IMR-90 (cell line): ENCODE results near the gene SMARCD1. TPM values are rescaled to one million over a fixed set of nuclear protein-coding genes. Genes with fewer than 3 reads are reported as not detected.

Experiments used
- ATAC-seq: fragments of 200-7000 bp; cut with Tn5 transposase; 2 replicates; pipeline ENCODE4 v1.9.1; 2020; ENCODE audit warnings: low read depth, mild to moderate bottlenecking, moderate library complexity
- BruUV-seq: library from RNA; stranded (reverse); fragments of 400-500 nt; replicated peaks from 2 replicates; lab custom pipeline; 2021; lab: Mats Ljungman, UMichigan
- CTCF ChIA-PET: fragments of 300-600 bp; formaldehyde crosslinking; extraction: SDS; loops from one replicate; lab custom pipeline; 2021; ENCODE audit warnings: antibody characterized with exemption; lab: Yijun Ruan, JAX
- POLR2A ChIA-PET: fragments of 300-600 bp; sonication (Branson Sonifier 250); formaldehyde crosslinking; loops from one replicate; lab custom pipeline; 2022; ENCODE audit warnings: antibody characterized with exemption; ENCODE audit not compliant: unreplicated experiment; lab: Charles Lee
- DNase-seq: peaks from one replicate; pipeline ENCODE4 v3.0.0; 2013
- H2AFZ ChIP-seq: replicated peaks from 2 replicates; pipeline ENCODE3; 2013; ENCODE audit warnings: low read length, mild to moderate bottlenecking; ENCODE audit not compliant: poor library complexity
- H2AK5ac ChIP-seq: 2 replicates; pipeline ENCODE4 v1.6.1; 2013; ENCODE audit warnings: low read depth, low read length, inconsistent platforms
- H2AK9ac ChIP-seq: replicated peaks from 2 replicates; pipeline ENCODE3; 2013; ENCODE audit warnings: mild to moderate bottlenecking, low read depth, low read length, moderate library complexity; ENCODE audit not compliant: poor library complexity
- H2BK120ac ChIP-seq: 2 replicates; pipeline ENCODE4 v1.6.1; 2013; ENCODE audit warnings: low read depth, low read length, inconsistent platforms
- H2BK15ac ChIP-seq: 3 replicates; pipeline ENCODE4 v1.6.1; 2013; ENCODE audit warnings: low read depth, low read length, inconsistent platforms
- H2BK20ac ChIP-seq: 2 replicates; pipeline ENCODE4 v1.6.1; 2013; ENCODE audit warnings: low read depth, mild to moderate bottlenecking, inconsistent platforms, low read length, moderate library complexity
- H2BK5ac ChIP-seq: 2 replicates; pipeline ENCODE4 v1.6.1; 2013; ENCODE audit warnings: mild to moderate bottlenecking, low read depth, low read length, inconsistent platforms; ENCODE audit not compliant: poor library complexity, severe bottlenecking
- H3K14ac ChIP-seq: replicated peaks from 2 replicates; pipeline ENCODE4 v1.6.1; 2013; ENCODE audit warnings: low read depth, low read length, inconsistent platforms
- H3K18ac ChIP-seq: 2 replicates; pipeline ENCODE4 v1.6.1; 2013; ENCODE audit warnings: low read depth, low read length, control low read depth
- H3K23ac ChIP-seq: 2 replicates; pipeline ENCODE4 v1.6.1; 2013; ENCODE audit warnings: low read depth, low read length, inconsistent platforms
- H3K27ac ChIP-seq: 2 replicates; pipeline ENCODE4 v1.5.1; 2013; ENCODE audit warnings: mild to moderate bottlenecking, control low read depth, low read length; ENCODE audit not compliant: insufficient read depth
- H3K27me3 ChIP-seq: 2 replicates; pipeline ENCODE4 v1.6.1; 2013; ENCODE audit warnings: low read length; ENCODE audit not compliant: control insufficient read depth, insufficient read depth
- H3K36me3 ChIP-seq: 2 replicates; pipeline ENCODE4 v1.6.1; 2013; ENCODE audit warnings: low read length, mixed read lengths; ENCODE audit not compliant: control insufficient read depth, insufficient read depth
- H3K4ac ChIP-seq: 2 replicates; pipeline ENCODE4 v1.6.1; 2013; ENCODE audit warnings: low read depth, low read length, inconsistent platforms
- H3K4me1 ChIP-seq: 2 replicates; pipeline ENCODE4 v1.6.1; 2013; ENCODE audit warnings: low read length, mixed read lengths; ENCODE audit not compliant: control insufficient read depth, insufficient read depth
- H3K4me2 ChIP-seq: 2 replicates; pipeline ENCODE4 v1.6.1; 2013; ENCODE audit warnings: low read depth, mild to moderate bottlenecking, control low read depth, low read length, moderate library complexity
- H3K4me3 ChIP-seq: 2 replicates; pipeline ENCODE4 v1.5.1; 2013; ENCODE audit warnings: low read depth, mild to moderate bottlenecking, control low read depth, low read length, moderate library complexity; ENCODE audit not compliant: insufficient read depth
- H3K56ac ChIP-seq: 2 replicates; pipeline ENCODE4 v1.6.1; 2013; ENCODE audit warnings: low read length, inconsistent platforms; ENCODE audit not compliant: insufficient read depth; ENCODE audit errors: extremely low read depth
- H3K79me1 ChIP-seq, 2 experiments: 2 replicates each; pipeline ENCODE4 v1.6.1; 2013; ENCODE audit warnings: low read length in 2 of 2, inconsistent platforms in 1 of 2, low read depth in 1 of 2
- H3K9ac ChIP-seq: 2 replicates; pipeline ENCODE4 v1.6.1; 2013; ENCODE audit warnings: low read depth, low read length, control low read depth
- H3K9me1 ChIP-seq: 2 replicates; pipeline ENCODE4 v1.6.1; 2013; ENCODE audit warnings: low read length, inconsistent platforms; ENCODE audit not compliant: insufficient read depth
- H3K9me3 ChIP-seq: 2 replicates; pipeline ENCODE4 v1.6.1; 2013; ENCODE audit warnings: low read length; ENCODE audit not compliant: control insufficient read depth, insufficient read depth
- H4K20me1 ChIP-seq: 2 replicates; pipeline ENCODE4 v1.6.1; 2013; ENCODE audit warnings: low read length, inconsistent platforms; ENCODE audit not compliant: insufficient read depth
- H4K5ac ChIP-seq: 2 replicates; pipeline ENCODE4 v1.6.1; 2013; ENCODE audit warnings: mild to moderate bottlenecking, low read depth, low read length, control low read depth
- H4K8ac ChIP-seq, 2 experiments: 2 replicates each; pipeline ENCODE4 v1.6.1; 2013; ENCODE audit warnings: low read depth in 2 of 2, low read length in 2 of 2, control low read depth in 1 of 2, inconsistent platforms in 1 of 2
- H4K91ac ChIP-seq: 2 replicates; pipeline ENCODE4 v1.6.1; 2013; ENCODE audit warnings: low read depth, low read length, inconsistent platforms; ENCODE audit not compliant: insufficient read depth
- BHLHE40 ChIP-seq: fragments of 150-350 bp; IDR thresholded peaks from 2 replicates; pipeline ENCODE4 v1.6.1; 2016; ENCODE audit warnings: mild to moderate bottlenecking, low read depth, low read length
- CEBPB ChIP-seq: IDR thresholded peaks from 2 replicates; pipeline ENCODE4 v1.6.1; 2012; ENCODE audit warnings: low read depth, low read length, improper control_type of control experiment
- CHD1 ChIP-seq: IDR thresholded peaks from 2 replicates; pipeline ENCODE4 v1.6.1; 2012; ENCODE audit warnings: low read depth, low read length, improper control_type of control experiment
- ELK1 ChIP-seq: fragments of 150-350 bp; IDR thresholded peaks from 2 replicates; pipeline ENCODE4 v1.6.1; 2016; ENCODE audit warnings: low read depth, mild to moderate bottlenecking, low read length, moderate library complexity, borderline replicate concordance
- FOS ChIP-seq: fragments of 150-350 bp; IDR thresholded peaks from 2 replicates; pipeline ENCODE4 v1.6.1; 2016; ENCODE audit warnings: low read depth, low read length
- MAFK ChIP-seq: IDR thresholded peaks from 2 replicates; pipeline ENCODE4 v1.6.1; 2012; ENCODE audit warnings: low read depth, low read length, improper control_type of control experiment
- MAZ ChIP-seq: IDR thresholded peaks from 2 replicates; pipeline ENCODE4 v1.6.1; 2012; ENCODE audit warnings: low read depth, mild to moderate bottlenecking, low read length, improper control_type of control experiment, moderate library complexity, borderline replicate concordance
- MXI1 ChIP-seq: IDR thresholded peaks from 2 replicates; pipeline ENCODE4 v1.6.1; 2012; ENCODE audit warnings: low read depth, mild to moderate bottlenecking, low read length, moderate library complexity, borderline replicate concordance
- NFE2L2 ChIP-seq: fragments of 150-350 bp; IDR thresholded peaks from 2 replicates; pipeline ENCODE4 v1.6.1; 2016; ENCODE audit warnings: low read depth, mild to moderate bottlenecking, low read length
- POLR2A ChIP-seq: IDR thresholded peaks from 2 replicates; pipeline ENCODE4 v1.6.1; 2012; ENCODE audit warnings: mild to moderate bottlenecking, low read depth, low read length
- RAD21 ChIP-seq: IDR thresholded peaks from 2 replicates; pipeline ENCODE4 v1.6.1; 2012; ENCODE audit warnings: low read length, improper control_type of control experiment
- RCOR1 ChIP-seq: IDR thresholded peaks from 2 replicates; pipeline ENCODE4 v1.6.1; 2012; ENCODE audit warnings: mild to moderate bottlenecking, low read length, improper control_type of control experiment; ENCODE audit not compliant: insufficient replicate concordance
- RFX5 ChIP-seq: IDR thresholded peaks from 2 replicates; pipeline ENCODE4 v1.8.0; 2012; ENCODE audit warnings: low read depth, mild to moderate bottlenecking, low read length, moderate library complexity
- SMC3 ChIP-seq: fragments of 150-350 bp; IDR thresholded peaks from 2 replicates; pipeline ENCODE4 v1.6.1; 2016; ENCODE audit warnings: low read depth, mild to moderate bottlenecking, antibody characterized with exemption, low read length, moderate library complexity
- WGBS, 2 experiments: methylation state at CpG; one replicate each; pipeline versions ENCODE4 v1.1.5 to v1.1.7; 2013; ENCODE audit warnings: missing lambda C conversion rate in 2 of 2; ENCODE audit not compliant: insufficient read length in 1 of 2; ENCODE audit errors: extremely low coverage in 2 of 2; 5-methylcytosine and 5-hydroxymethylcytosine counted together
- dilution Hi-C: fragments of 300-500 bp; cut with HindIII; formaldehyde crosslinking; loops from one replicate; pipeline ENCODE4 v1.14.3; 2018; ENCODE audit warnings: low sequenced_read_pairs; ENCODE audit not compliant: unreplicated experiment
- in situ Hi-C: fragments of 300-500 bp; cut with MboI; formaldehyde crosslinking; loops from 3 replicates; pipeline ENCODE4 v1.14.3; 2019; ENCODE audit warnings: low sequenced_read_pairs, inconsistent platforms, mixed read lengths
- intact Hi-C: fragments of 100-400 bp; cut with micrococcal nuclease; formaldehyde crosslinking; loops from 2 replicates; pipeline ENCODE4 v1.10.0; 2022
- polyA plus RNA-seq, 3 experiments: library from polyadenylated mRNA; depleted of rRNA; stranded (reverse); fragments of >200 nt; gene quantifications; 2 replicates each; pipeline ENCODE4 v1.2.3, GENCODE V29; 2012; ENCODE audit warnings: low replicate concordance in 1 of 3
- total RNA-seq: library from RNA; depleted of rRNA; stranded (reverse); fragments of >200 nt; gene quantifications from 2 replicates; pipeline ENCODE4 v1.2.3, GENCODE V29; 2012
- TF ChIP-seq, protein P1 (sequence below): fragments of 150-350 bp; IDR thresholded peaks from 2 replicates; pipeline ENCODE4 v1.6.1; 2017; ENCODE audit warnings: mild to moderate bottlenecking, antibody characterized with exemption, low read length, low read depth
- TF ChIP-seq, protein P2 (sequence below): conservative IDR thresholded peaks from 2 replicates; pipeline ENCODE4 v1.5.1; 2012; ENCODE audit warnings: mild to moderate bottlenecking, low read depth, low read length, improper control_type of control experiment

The SMARCD1 gene
- total and polyA plus RNA-seq, 2 of the 4 experiments (the other 2 are of a cell fraction): 28.1 to 47.9 TPM

- no TSS peak for BruUV-seq
- H3K56ac ChIP-seq: no peak overlapping the region
Observed at GRCh38 chr12:50090391-50090790, 5.2 kb downstream of the SMARCD1 start.

More at GRCh38 chr12:50090391-50090790, 5.2 kb downstream of the SMARCD1 start:
- H3K27me3 ChIP-seq: no peaks in the 10 kb centered on the region
- no peak overlapping the region for H4K8ac ChIP-seq
- ChIA-PET POLR2A (no interaction called here), CTCF (no interaction called here)
- no peak overlapping the region for H2BK20ac ChIP-seq
- peaks cover 12 to 37% of the 10 kb centered on the region in 2 experiments for H3K79me1 ChIP-seq
- dilution Hi-C loops: no loop called here
- H3K4me3 ChIP-seq: no peak overlapping the region
- in situ Hi-C loops: no loop called here
- H3K14ac ChIP-seq: no peak overlapping the region
- DNase-seq (no peak), ATAC-seq (no peak)
- H4K20me1 ChIP-seq: peaks cover 25% of the 10 kb centered on the region
- no peak overlapping the region for H2AK5ac ChIP-seq
- H2AK9ac ChIP-seq: no peak overlapping the region
- H3K36me3 ChIP-seq: peaks cover 53% of the 10 kb centered on the region
- no peak overlapping the region for H4K91ac ChIP-seq
- intact Hi-C loops: no loop called here
- no peak overlapping the region for H2BK120ac ChIP-seq
- WGBS, 2 experiments: no CpG with 5 or more reads among the region's 5 CpGs
- H3K4me1 ChIP-seq: peaks cover 5% of the 10 kb centered on the region
- no peak overlapping the region for H2AFZ ChIP-seq
- H3K18ac ChIP-seq: no peak overlapping the region
- no peak overlapping the region for H3K23ac ChIP-seq
- no peak overlapping the region for H3K4me2 ChIP-seq
- no peak overlapping the region for H3K27ac ChIP-seq
- no peaks in the 10 kb centered on the region for H3K9me1 ChIP-seq
- H3K9ac ChIP-seq: no peak overlapping the region
- no peaks in the 10 kb centered on the region for H3K9me3 ChIP-seq
- H3K4ac ChIP-seq: no peak overlapping the region
- H4K5ac ChIP-seq: no peak overlapping the region
- H2BK15ac ChIP-seq: no peak overlapping the region
- TF ChIP-seq CHD1 (no peak), RFX5 (no peak), ELK1 (no peak), FOS (no peak), MAZ (no peak), POLR2A (no peak), BHLHE40 (no peak), RAD21 (no peak), MAFK (no peak), MXI1 (no peak), SMC3 (no peak), RCOR1 (no peak), NFE2L2 (no peak), CEBPB (no peak)
- TF ChIP-seq, protein P1, sequence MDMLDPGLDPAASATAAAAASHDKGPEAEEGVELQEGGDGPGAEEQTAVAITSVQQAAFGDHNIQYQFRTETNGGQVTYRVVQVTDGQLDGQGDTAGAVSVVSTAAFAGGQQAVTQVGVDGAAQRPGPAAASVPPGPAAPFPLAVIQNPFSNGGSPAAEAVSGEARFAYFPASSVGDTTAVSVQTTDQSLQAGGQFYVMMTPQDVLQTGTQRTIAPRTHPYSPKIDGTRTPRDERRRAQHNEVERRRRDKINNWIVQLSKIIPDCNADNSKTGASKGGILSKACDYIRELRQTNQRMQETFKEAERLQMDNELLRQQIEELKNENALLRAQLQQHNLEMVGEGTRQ: no peak
- TF ChIP-seq, protein P2, sequence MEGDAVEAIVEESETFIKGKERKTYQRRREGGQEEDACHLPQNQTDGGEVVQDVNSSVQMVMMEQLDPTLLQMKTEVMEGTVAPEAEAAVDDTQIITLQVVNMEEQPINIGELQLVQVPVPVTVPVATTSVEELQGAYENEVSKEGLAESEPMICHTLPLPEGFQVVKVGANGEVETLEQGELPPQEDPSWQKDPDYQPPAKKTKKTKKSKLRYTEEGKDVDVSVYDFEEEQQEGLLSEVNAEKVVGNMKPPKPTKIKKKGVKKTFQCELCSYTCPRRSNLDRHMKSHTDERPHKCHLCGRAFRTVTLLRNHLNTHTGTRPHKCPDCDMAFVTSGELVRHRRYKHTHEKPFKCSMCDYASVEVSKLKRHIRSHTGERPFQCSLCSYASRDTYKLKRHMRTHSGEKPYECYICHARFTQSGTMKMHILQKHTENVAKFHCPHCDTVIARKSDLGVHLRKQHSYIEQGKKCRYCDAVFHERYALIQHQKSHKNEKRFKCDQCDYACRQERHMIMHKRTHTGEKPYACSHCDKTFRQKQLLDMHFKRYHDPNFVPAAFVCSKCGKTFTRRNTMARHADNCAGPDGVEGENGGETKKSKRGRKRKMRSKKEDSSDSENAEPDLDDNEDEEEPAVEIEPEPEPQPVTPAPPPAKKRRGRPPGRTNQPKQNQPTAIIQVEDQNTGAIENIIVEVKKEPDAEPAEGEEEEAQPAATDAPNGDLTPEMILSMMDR: no peak
- H2BK5ac ChIP-seq: no peak overlapping the region
